ENCODE results near the gene RBP7. TPM values are rescaled to one million over a fixed set of nuclear protein-coding genes. Genes with fewer than 3 reads are reported as not detected.

Gene RBP7
- total RNA-seq, 1 experiment from 2014 or later = 28.9 TPM

GRCh38 chr1:9984253-9984652 lies 12.8 kb upstream of the RBP7 start:
- ChIA-PET CTCF (no interaction called here), POLR2A (no interaction called here)
- no peak for DNase-seq (ENCODE audit: low read depth, low spot score)
- ATAC-seq = no peak
- in situ Hi-C loops (cut with HindIII; ENCODE audit: low pct_unique_long_range_greater_than_20kb, low sequenced_read_pairs) (no loop called here), intact Hi-C loops (cut with micrococcal nuclease; ENCODE audit: unreplicated experiment) (no loop called here)
- BruUV-seq (replicated peaks) = no TSS peak
- Histone ChIP-seq H3K27ac (ENCODE audit: low read length) (no peak overlapping the region), H3K4me1 (ENCODE audit: control insufficient read depth, insufficient read depth, low read length) (no peaks in the 10 kb centered on the region), H3K9me3 (ENCODE audit: control insufficient read depth, insufficient read depth, low read depth, low read length) (no peaks in the 10 kb centered on the region), H3K4me3 (ENCODE audit: low read depth in 2 of 2, low read length in 2 of 2) (no peak overlapping the region), H3K27me3 (ENCODE audit: control insufficient read depth, insufficient read depth, low read length) (no peaks in the 10 kb centered on the region), H3K36me3 (ENCODE audit: control insufficient read depth, insufficient read depth, low read length) (no peaks in the 10 kb centered on the region)
- TF ChIP-seq CTCF (IDR thresholded peaks at IDR 0.05) = no peak
- no peak for TF ChIP-seq POLR2AphosphoS5 (IDR thresholded peaks at IDR 0.05; ENCODE audit: low read depth, low read length)
- TF ChIP-seq SIN3A (IDR thresholded peaks at IDR 0.05; ENCODE audit: borderline replicate concordance, insufficient read depth, low read depth, low read length) = no peak
- no peak for TF ChIP-seq TCF7L2 (IDR thresholded peaks at IDR 0.05; ENCODE audit: low read depth, low read length)
- TF ChIP-seq REST (IDR thresholded peaks at IDR 0.05; ENCODE audit: insufficient read depth in 1 of 2, low read depth in 2 of 2, low read length in 1 of 2) = no peak

- no peaks in the 10 kb centered on the region for H3K27me3 ChIP-seq (ENCODE audit: control insufficient read depth, insufficient read depth, low read length)
- intact Hi-C loops (cut with micrococcal nuclease; ENCODE audit: unreplicated experiment) (no loop called here), in situ Hi-C loops (cut with HindIII; ENCODE audit: low pct_unique_long_range_greater_than_20kb, low sequenced_read_pairs) (no loop called here)
- no peak overlapping the region for H3K27ac ChIP-seq (ENCODE audit: low read length)
- DNase-seq (ENCODE audit: low read depth, low spot score) = no peak
- H3K9me3 ChIP-seq (ENCODE audit: control insufficient read depth, insufficient read depth, low read depth, low read length) = no peaks in the 10 kb centered on the region
- ChIA-PET CTCF (no interaction called here), POLR2A (no interaction called here)
- no peak for TF ChIP-seq TCF7L2 (IDR thresholded peaks at IDR 0.05; ENCODE audit: low read depth, low read length)
- TF ChIP-seq POLR2AphosphoS5 (IDR thresholded peaks at IDR 0.05; ENCODE audit: low read depth, low read length) = no peak
- no peak for TF ChIP-seq CTCF (IDR thresholded peaks at IDR 0.05)
- TF ChIP-seq REST (IDR thresholded peaks at IDR 0.05; ENCODE audit: insufficient read depth in 1 of 2, low read depth in 2 of 2, low read length in 1 of 2) = no peak
- TF ChIP-seq SIN3A (IDR thresholded peaks at IDR 0.05; ENCODE audit: borderline replicate concordance, insufficient read depth, low read depth, low read length) = no peak
- no peak overlapping the region for H3K4me3 ChIP-seq (ENCODE audit: low read depth in 2 of 2, low read length in 2 of 2)
- no peak for ATAC-seq
- TSS peak; percentile 74 for BruUV-seq (replicated peaks)
- no peaks in the 10 kb centered on the region for H3K36me3 ChIP-seq (ENCODE audit: control insufficient read depth, insufficient read depth, low read length)
- H3K4me1 ChIP-seq (ENCODE audit: control insufficient read depth, insufficient read depth, low read length) = no peaks in the 10 kb centered on the region
Observed at GRCh38 chr1:9985001-9985400, 12.0 kb upstream of the RBP7 start.

All from Panc1 (cell line).